Ishikawa (cell line): ENCODE results near the gene CEP63.

Source experiments
- CEBPB ChIP-seq: IDR thresholded peaks from 2 replicates; pipeline ENCODE4 v1.6.1; 2012
- EGR1 ChIP-seq: IDR thresholded peaks from 2 replicates; pipeline ENCODE4 v1.6.1; 2012
- EP300 ChIP-seq: IDR thresholded peaks from 2 replicates; pipeline ENCODE4 v1.6.1; 2012; ENCODE audit warnings: borderline replicate concordance
- FOXM1 ChIP-seq: IDR thresholded peaks from 2 replicates; pipeline ENCODE4 v1.6.1; 2012; ENCODE audit warnings: low read depth, borderline replicate concordance
- MAX ChIP-seq: IDR thresholded peaks from 2 replicates; pipeline ENCODE4 v1.6.1; 2012
- NFIC ChIP-seq: IDR thresholded peaks from 2 replicates; pipeline ENCODE4 v1.6.1; 2012
- RAD21 ChIP-seq: IDR thresholded peaks from 2 replicates; pipeline ENCODE4 v1.6.1; 2012; ENCODE audit warnings: low read depth
- REST ChIP-seq: IDR thresholded peaks from 2 replicates; pipeline ENCODE4 v1.6.1; 2012; ENCODE audit warnings: low read depth, mild to moderate bottlenecking
- TAF1 ChIP-seq: IDR thresholded peaks from 2 replicates; pipeline ENCODE4 v1.6.1; 2012; ENCODE audit warnings: low read depth, mild to moderate bottlenecking
- TCF12 ChIP-seq: IDR thresholded peaks from 2 replicates; pipeline ENCODE4 v1.6.1; 2012; ENCODE audit warnings: low read depth
- USF1 ChIP-seq: IDR thresholded peaks from 2 replicates; pipeline ENCODE4 v1.6.1; 2012
- YY1 ChIP-seq: IDR thresholded peaks from 2 replicates; pipeline ENCODE4 v1.6.1; 2012; ENCODE audit warnings: low read depth
- ZBTB7A ChIP-seq: IDR thresholded peaks from 2 replicates; pipeline ENCODE4 v1.6.1; 2012; ENCODE audit warnings: low read depth

GRCh38 chr3:134597390-134597970 lies 111.6 kb downstream of the CEP63 start:
- TF ChIP-seq EP300 (no peak), CEBPB (no peak), RAD21 (no peak), FOXM1 (no peak), REST (no peak), MAX (no peak), NFIC (no peak), ZBTB7A (no peak), TCF12 (no peak), EGR1 (no peak), USF1 (no peak), TAF1 (no peak), YY1 (no peak)
